CD4-positive, CD25-positive, alpha-beta regulatory T cell (primary cell): Measurements from ENCODE around the gene SIRT2. TPM values are rescaled to one million over a fixed set of nuclear protein-coding genes. Genes with fewer than 3 reads are reported as not detected.

Experiments
- ATAC-seq, 2 donors: fragments of 150-1000 bp; cut with Tn5 transposase; one replicate each; pipeline ENCODE4 v1.10.0; 2021; ENCODE audit warnings: low read depth in 2 of 2, moderate number of reproducible peaks in 2 of 2, moderate library complexity in 1 of 2
- DNase-seq, 3 donors: peaks; one replicate each; pipeline versions ENCODE4 v3.0.0 to v3.0.0-alpha.2; 2012 to 2022; ENCODE audit warnings: mixed read lengths in 1 of 3
- H3K27ac ChIP-seq: one replicate; pipeline ENCODE4 v1.7.0; 2013; ENCODE audit warnings: mild to moderate bottlenecking, low read length; ENCODE audit not compliant: insufficient read depth, poor library complexity, severe bottlenecking
- H3K27me3 ChIP-seq: one replicate; pipeline ENCODE4 v1.7.0; 2013; ENCODE audit warnings: low read length; ENCODE audit not compliant: control insufficient read depth, insufficient read depth
- H3K36me3 ChIP-seq: one replicate; pipeline ENCODE4 v1.7.0; 2013; ENCODE audit warnings: mild to moderate bottlenecking, low read length, moderate library complexity; ENCODE audit not compliant: control insufficient read depth, insufficient read depth
- H3K4me1 ChIP-seq: 2 replicates; pipeline ENCODE4 v1.7.0; 2013; ENCODE audit warnings: mild to moderate bottlenecking, low read length; ENCODE audit not compliant: insufficient read depth, control insufficient read depth, poor library complexity, severe bottlenecking
- H3K4me3 ChIP-seq: one replicate; pipeline ENCODE4 v1.7.0; 2013; ENCODE audit warnings: low read depth, mild to moderate bottlenecking, low read length, moderate library complexity
- H3K9me3 ChIP-seq, 2 experiments: 1 replicate in 1 of 2; 2 replicates in 1 of 2; pipeline ENCODE4 v1.7.0; 2013; ENCODE audit warnings: low read length in 2 of 2, mild to moderate bottlenecking in 1 of 2, moderate library complexity in 1 of 2; ENCODE audit not compliant: control insufficient read depth in 2 of 2
- H3K27ac Mint-ChIP-seq, 3 donors: one replicate each; pipeline ENCODE4 v1.8.0; 2020 to 2022; ENCODE audit warnings: mild to moderate bottlenecking in 3 of 3, mixed read lengths in 3 of 3, moderate library complexity in 2 of 3
- H3K27me3 Mint-ChIP-seq: one replicate; pipeline ENCODE4 v1.8.0; 2022; ENCODE audit warnings: mild to moderate bottlenecking, mixed read lengths
- H3K36me3 Mint-ChIP-seq: one replicate; pipeline ENCODE4 v1.8.0; 2020; ENCODE audit warnings: mixed read lengths
- H3K4me1 Mint-ChIP-seq, 4 donors: one replicate each; pipeline ENCODE4 v1.8.0; 2020 to 2022; ENCODE audit warnings: mixed read lengths in 4 of 4, mild to moderate bottlenecking in 1 of 4
- H3K4me3 Mint-ChIP-seq, 4 donors: one replicate each; pipeline ENCODE4 v1.8.0; 2020 to 2022; ENCODE audit warnings: mild to moderate bottlenecking in 4 of 4, mixed read lengths in 4 of 4, moderate library complexity in 3 of 4
- H3K9me3 Mint-ChIP-seq, 7 donors: one replicate each; pipeline ENCODE4 v1.8.0; 2020 to 2022; ENCODE audit warnings: mixed read lengths in 7 of 7, mild to moderate bottlenecking in 3 of 7, moderate library complexity in 2 of 7
- polyA plus RNA-seq, 4 donors: library from polyadenylated mRNA; unstranded; fragments of 300-500 nt; fragmentation: Illumina TruSeq; gene quantifications; one replicate each; pipeline ENCODE4 v1.2.3, GENCODE V29; 2021
- total RNA-seq: library from RNA; stranded (reverse); gene quantifications from one replicate; pipeline ENCODE4 v1.2.3, GENCODE V29; 2022

The SIRT2 gene
- total and polyA plus RNA-seq, 5 donors from 2014 or later: 33.8 to 78.4 (median 49.0) TPM

DNA sequence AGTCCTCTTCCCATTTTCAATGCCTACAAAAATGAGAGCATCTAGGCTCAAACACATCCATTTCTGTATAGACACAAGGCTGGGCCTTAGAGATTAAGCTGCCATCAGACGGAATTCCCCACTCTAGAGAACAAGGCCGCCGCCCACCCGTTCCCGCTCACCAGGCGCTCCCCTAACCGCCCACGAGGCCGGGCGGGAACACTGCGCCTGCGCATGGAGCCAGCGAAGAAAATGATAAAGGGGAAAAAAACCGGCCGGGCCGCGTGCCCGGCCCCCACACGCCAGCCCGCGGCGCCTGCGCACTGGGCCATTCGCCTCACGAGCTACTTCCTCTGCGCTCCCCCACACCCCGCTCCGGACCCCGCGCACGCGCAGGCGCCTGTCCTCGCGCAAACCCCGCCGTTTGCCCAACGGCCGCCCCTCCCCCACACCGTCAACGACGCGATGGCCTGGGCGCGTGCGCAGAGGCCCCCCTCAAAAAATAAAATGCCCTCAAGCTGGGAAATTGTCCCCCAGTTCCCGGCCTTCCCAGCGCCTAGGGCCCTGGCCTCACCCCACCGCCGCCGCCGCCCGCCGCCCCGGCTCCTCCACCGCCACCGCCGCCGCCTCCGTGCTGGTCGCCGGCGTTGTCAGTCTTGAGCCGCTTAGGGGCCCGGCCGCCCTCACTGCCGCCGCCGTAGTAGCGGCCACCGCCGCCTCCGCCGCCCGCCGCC lies 50.1 kb downstream of the SIRT2 start:
- no peaks in the 10 kb centered on the region for H3K9me3 Mint-ChIP-seq
- H3K4me3 ChIP-seq: peak overlapping the region; percentile 91
- no peaks in the 10 kb centered on the region for H3K9me3 ChIP-seq
- H3K36me3 Mint-ChIP-seq: peaks cover 33% of the 10 kb centered on the region
- H3K27me3 Mint-ChIP-seq: peaks cover 10% of the 10 kb centered on the region
- H3K4me1 Mint-ChIP-seq: peaks cover 0 to 65% (median 39%) of the 10 kb centered on the region in 4 donors
- ATAC-seq: peak; percentile 11 to 12
- H3K27me3 ChIP-seq: no peaks in the 10 kb centered on the region
- peaks cover 72% of the 10 kb centered on the region for H3K4me1 ChIP-seq
- peak overlapping the region; percentile 84 to 98 (median 96) for H3K4me3 Mint-ChIP-seq
- H3K36me3 ChIP-seq: peaks cover 36% of the 10 kb centered on the region
- H3K27ac ChIP-seq: peak overlapping the region; percentile 99
- DNase-seq: peak; percentile 95 to 96 (median 95)
- peak overlapping the region; percentile 99 to 100 (median 99) for H3K27ac Mint-ChIP-seq

GRCh38 chr19:38848299-38849146 lies 50.9 kb downstream of the SIRT2 start:
- DNase-seq (no peak), ATAC-seq (no peak)
- Mint-ChIP-seq H3K9me3 (no peaks in the 10 kb centered on the region), H3K36me3 (peaks cover 41% of the 10 kb centered on the region), H3K4me1 (peaks cover 3 to 70% (median 44%) of the 10 kb centered on the region in 4 donors), H3K27me3 (peaks cover 10% of the 10 kb centered on the region), H3K27ac (peak overlapping the region; percentile 89 to 99 (median 99)), H3K4me3 (peak overlapping the region; percentile 84 to 97 (median 96))
- Histone ChIP-seq H3K27me3 (no peaks in the 10 kb centered on the region), H3K27ac (peak overlapping the region; percentile 99), H3K4me1 (peaks cover 79% of the 10 kb centered on the region), H3K9me3 (no peaks in the 10 kb centered on the region), H3K36me3 (peaks cover 44% of the 10 kb centered on the region), H3K4me3 (peak overlapping the region; percentile 91)

DNA sequence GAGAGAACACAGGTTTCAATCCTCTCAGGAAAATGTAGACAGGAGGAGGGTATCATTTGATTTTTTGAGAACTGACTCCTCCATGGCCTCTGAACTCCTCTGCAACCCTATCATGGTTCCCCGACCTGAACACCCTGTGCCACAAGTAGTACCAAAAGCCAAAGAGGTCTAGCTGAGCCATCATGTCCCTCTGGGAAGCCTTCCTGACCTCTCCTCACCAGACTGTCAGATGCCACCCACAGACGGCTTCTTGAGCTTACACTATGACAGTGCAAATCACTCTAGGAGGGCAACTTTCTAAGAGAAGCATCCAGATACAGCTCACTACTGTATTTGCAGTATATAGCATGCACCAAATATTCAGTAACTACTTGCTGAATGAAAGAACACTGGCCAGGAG lies 53.3 kb downstream of the SIRT2 start:
- Histone ChIP-seq H3K27me3 (no peaks in the 10 kb centered on the region), H3K4me1 (peaks cover 87% of the 10 kb centered on the region), H3K4me3 (peak overlapping the region; percentile 10), H3K9me3 (no peaks in the 10 kb centered on the region), H3K36me3 (peaks cover 66% of the 10 kb centered on the region), H3K27ac (no peak overlapping the region)
- Mint-ChIP-seq H3K4me3 (peak overlapping the region; percentile 48 to 65 (median 58)), H3K4me1 (peaks cover 16 to 82% (median 60%) of the 10 kb centered on the region in 4 donors), H3K27me3 (peaks cover 17% of the 10 kb centered on the region), H3K9me3 (peaks cover 0 to 1% (median 0%) of the 10 kb centered on the region in 7 donors), H3K27ac (peak overlapping the region in 1 of 3 donors; percentile 48), H3K36me3 (peaks cover 64% of the 10 kb centered on the region)
- DNase-seq (no peak), ATAC-seq (no peak)

- Histone ChIP-seq H3K27me3 (no peaks in the 10 kb centered on the region), H3K27ac (peak overlapping the region; percentile 44), H3K36me3 (peaks cover 72% of the 10 kb centered on the region), H3K4me3 (peak overlapping the region; percentile 11), H3K4me1 (peaks cover 87% of the 10 kb centered on the region), H3K9me3 (no peaks in the 10 kb centered on the region)
- DNase-seq (no peak), ATAC-seq (no peak)
- Mint-ChIP-seq H3K4me3 (peak overlapping the region; percentile 14 to 61 (median 52)), H3K27me3 (peaks cover 17% of the 10 kb centered on the region), H3K36me3 (peaks cover 70% of the 10 kb centered on the region), H3K27ac (peak overlapping the region in 2 of 3 donors; percentile 23 to 80), H3K9me3 (peaks cover 0 to 1% (median 0%) of the 10 kb centered on the region in 7 donors), H3K4me1 (peaks cover 16 to 83% (median 62%) of the 10 kb centered on the region in 4 donors)
These were observed 53.9 kb downstream of the SIRT2 start for GRCh38 chr19:38845374-38846024.

GRCh38 chr19:38844093-38844686 lies 55.2 kb downstream of the SIRT2 start:
- DNase-seq: no peak
- no peaks in the 10 kb centered on the region for H3K27me3 ChIP-seq
- Mint-ChIP-seq H3K36me3 (peaks cover 74% of the 10 kb centered on the region), H3K9me3 (peaks cover 0 to 1% (median 0%) of the 10 kb centered on the region in 7 donors), H3K4me1 (peaks cover 16 to 87% (median 64%) of the 10 kb centered on the region in 4 donors), H3K27ac (peak overlapping the region; percentile 49 to 97 (median 91)), H3K27me3 (peaks cover 13% of the 10 kb centered on the region), H3K4me3 (peak overlapping the region; percentile 15 to 92 (median 82))
- H3K4me1 ChIP-seq: peaks cover 91% of the 10 kb centered on the region
- ATAC-seq: no peak
- no peak overlapping the region for H3K4me3 ChIP-seq
- peaks cover 83% of the 10 kb centered on the region for H3K36me3 ChIP-seq
- peak overlapping the region; percentile 77 for H3K27ac ChIP-seq
- no peaks in the 10 kb centered on the region for H3K9me3 ChIP-seq

GRCh38 chr19:38843175-38843758 lies 56.2 kb downstream of the SIRT2 start:
- Mint-ChIP-seq H3K27me3 (peaks cover 11% of the 10 kb centered on the region), H3K4me3 (peak overlapping the region in 3 of 4 donors; percentile 84 to 92 (median 87)), H3K4me1 (peaks cover 16 to 85% (median 56%) of the 10 kb centered on the region in 4 donors), H3K27ac (peak overlapping the region; percentile 51 to 97 (median 91)), H3K36me3 (peaks cover 73% of the 10 kb centered on the region), H3K9me3 (peaks cover 0 to 4% (median 0%) of the 10 kb centered on the region in 7 donors)
- Histone ChIP-seq H3K4me1 (peaks cover 82% of the 10 kb centered on the region), H3K4me3 (no peak overlapping the region), H3K27ac (peak overlapping the region; percentile 77), H3K27me3 (no peaks in the 10 kb centered on the region), H3K9me3 (no peaks in the 10 kb centered on the region), H3K36me3 (peaks cover 92% of the 10 kb centered on the region)
- DNase-seq: no peak
- ATAC-seq: no peak
